GM19238 (cell line): Measurements from ENCODE around the gene AK1.

Experiments
- DNase-seq: peaks from one replicate; pipeline ENCODE4 v3.0.0; 2011; ENCODE audit warnings: low spot score; ENCODE audit not compliant: insufficient read length

The AK1 gene, protein sequence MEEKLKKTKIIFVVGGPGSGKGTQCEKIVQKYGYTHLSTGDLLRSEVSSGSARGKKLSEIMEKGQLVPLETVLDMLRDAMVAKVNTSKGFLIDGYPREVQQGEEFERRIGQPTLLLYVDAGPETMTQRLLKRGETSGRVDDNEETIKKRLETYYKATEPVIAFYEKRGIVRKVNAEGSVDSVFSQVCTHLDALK

DNA sequence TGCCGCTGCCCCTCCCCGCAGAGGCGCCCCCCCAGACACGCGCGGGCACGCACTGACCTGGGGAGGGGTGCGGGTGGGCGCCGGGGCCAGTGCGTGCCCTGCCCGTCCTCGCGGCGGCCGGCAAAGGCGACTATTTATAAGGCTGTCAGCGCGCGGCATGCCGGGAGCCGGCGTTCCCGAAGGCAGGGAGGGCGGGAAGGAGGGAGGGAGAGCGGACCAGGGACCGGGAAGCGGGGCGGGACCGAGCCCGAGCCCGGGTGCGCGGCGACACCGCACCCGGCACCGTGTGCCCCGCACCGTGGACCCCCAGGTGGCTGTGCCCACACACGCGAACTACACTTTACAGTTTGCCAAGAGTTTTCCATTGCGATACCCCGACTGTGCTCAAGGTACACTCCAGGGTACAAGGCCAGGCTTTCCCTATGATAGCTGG is at the start of gene AK1:
Gene AK1 (minus strand): TSS at position 110 of the 433 bp plus-strand sequence. CDS start 3,058 bp downstream, outside the sequence.
- DNase-seq: no peak

DNA sequence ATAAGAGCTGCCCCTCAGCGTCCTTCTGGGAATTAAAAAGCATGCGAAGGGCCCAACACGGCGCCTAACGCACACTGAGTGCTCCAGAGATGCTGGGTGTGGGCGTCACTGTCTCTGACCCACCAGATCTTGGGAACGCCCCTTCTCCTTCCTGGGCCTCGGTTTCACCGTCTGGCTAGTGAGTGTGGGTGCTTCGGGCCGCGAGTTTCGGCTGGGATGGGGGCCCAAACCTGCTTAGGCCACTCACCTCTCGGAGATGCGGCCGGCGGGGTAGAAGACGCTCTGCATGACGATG is 49.4 kb upstream of the AK1 start:
- no peak for DNase-seq

GRCh38 chr9:127925959-127926905 is 48.8 kb upstream of the AK1 start:
- no peak for DNase-seq

DNA sequence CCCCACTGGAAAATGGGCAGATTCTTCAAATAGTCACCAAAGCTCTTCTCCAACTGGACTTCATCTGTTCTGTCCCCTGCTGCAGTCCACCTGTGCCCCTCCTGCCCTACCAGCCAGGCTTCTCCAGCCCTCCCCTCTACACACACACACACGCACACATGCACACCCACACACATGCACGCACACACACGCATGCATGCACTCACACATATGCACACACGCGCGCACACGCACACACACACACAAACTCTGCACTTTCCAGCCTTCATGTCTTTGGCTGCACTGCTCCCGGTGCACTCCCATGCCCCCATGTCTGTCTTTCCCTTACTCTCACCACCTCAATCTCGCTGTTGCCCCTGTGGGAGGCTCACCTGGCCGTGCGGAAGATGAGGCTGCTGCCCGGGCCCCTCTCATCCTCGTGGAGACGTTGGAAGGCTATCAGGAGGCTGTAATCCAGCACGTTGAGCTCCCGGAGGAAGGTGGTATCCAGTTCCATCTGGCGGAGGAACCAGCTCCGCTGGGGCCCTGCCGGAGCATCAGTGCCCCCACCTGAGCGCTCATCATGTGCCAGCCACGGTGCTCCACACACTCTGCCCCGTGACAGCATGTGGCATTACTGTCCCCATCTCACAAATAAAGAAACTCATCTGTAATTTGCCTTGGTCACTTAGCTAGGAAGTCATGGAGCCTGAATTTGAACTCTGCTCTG is 47.4 kb upstream of the AK1 start:
- no peak for DNase-seq

GRCh38 chr9:127923771-127924170 is 46.3 kb upstream of the AK1 start:
- no peak for DNase-seq

DNA sequence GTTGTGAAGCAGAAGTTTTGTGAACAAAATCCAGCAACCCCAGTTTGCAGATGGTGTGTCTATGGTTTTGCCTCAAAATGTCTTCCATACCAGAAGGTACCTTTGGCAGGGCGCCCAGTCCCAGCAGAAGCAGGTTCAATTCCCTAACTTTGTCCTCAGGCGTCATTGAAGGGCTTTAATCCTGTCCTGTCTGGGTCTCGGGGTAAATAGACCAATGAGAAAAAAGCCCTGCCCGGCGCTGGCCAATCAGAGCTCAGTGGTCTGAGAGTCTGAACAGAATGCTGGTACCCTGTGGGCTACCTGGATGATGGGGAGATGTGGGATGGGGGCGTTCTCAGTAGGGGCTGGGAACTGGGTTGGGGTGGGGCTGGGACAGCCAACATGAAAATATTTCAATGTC is 45.6 kb upstream of the AK1 start:
- no peak for DNase-seq

- DNase-seq: no peak
These were observed 44.2 kb upstream of the AK1 start for GRCh38 chr9:127921557-127922120.

DNA sequence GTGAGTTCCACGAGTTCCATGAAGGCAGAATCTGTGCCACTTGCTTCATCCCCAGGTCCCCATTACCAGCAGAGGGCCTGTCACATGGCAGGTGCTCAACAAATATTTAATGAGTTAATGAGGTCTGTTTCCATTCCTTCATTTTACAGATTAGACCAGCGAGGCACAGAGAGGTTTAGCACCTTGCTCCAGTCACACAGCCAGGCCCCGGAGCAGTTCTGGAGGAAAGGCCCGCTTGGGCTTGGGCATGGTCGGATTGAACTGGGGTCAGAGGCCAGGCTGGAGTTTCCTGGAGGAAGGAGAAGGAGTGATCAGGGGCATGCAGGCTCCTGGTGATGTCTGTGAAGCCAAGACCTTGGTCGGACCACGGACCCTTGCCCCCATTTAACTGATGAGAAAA is 43.3 kb upstream of the AK1 start:
- DNase-seq: no peak

- DNase-seq: no peak
These were observed 41.9 kb upstream of the AK1 start for GRCh38 chr9:127919253-127919815.

GRCh38 chr9:127918183-127919107 is 41.0 kb upstream of the AK1 start:
- no peak for DNase-seq

DNA sequence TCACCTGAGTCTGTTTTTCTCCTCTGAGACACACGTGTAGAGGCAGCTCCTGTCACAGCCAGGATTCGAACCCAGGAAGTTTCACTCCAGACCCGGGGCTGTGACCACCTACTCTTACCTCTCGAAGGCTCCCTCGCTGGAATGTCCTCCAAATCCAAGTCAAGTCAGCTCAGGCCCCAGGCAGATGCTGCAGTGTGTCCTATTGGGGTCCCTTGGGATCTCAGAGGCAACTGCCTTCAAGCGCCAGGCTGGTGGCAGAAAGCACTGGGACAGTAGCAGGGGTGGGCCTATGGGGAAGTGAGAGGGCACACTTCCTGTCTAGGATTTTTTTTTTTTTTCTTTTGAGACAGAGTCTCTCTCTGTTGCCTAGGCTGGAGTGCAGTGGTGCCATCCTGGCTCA is 40.1 kb upstream of the AK1 start:
- DNase-seq: no peak

- peak; percentile 94 for DNase-seq
These were observed 39.5 kb upstream of the AK1 start, which contains the start of gene ST6GALNAC4 for GRCh38 chr9:127916720-127917581. TSS of gene ST6GALNAC4 (minus strand) at chr9:127917041. CDS start at chr9:127916419, 622 bp downstream.

DNA sequence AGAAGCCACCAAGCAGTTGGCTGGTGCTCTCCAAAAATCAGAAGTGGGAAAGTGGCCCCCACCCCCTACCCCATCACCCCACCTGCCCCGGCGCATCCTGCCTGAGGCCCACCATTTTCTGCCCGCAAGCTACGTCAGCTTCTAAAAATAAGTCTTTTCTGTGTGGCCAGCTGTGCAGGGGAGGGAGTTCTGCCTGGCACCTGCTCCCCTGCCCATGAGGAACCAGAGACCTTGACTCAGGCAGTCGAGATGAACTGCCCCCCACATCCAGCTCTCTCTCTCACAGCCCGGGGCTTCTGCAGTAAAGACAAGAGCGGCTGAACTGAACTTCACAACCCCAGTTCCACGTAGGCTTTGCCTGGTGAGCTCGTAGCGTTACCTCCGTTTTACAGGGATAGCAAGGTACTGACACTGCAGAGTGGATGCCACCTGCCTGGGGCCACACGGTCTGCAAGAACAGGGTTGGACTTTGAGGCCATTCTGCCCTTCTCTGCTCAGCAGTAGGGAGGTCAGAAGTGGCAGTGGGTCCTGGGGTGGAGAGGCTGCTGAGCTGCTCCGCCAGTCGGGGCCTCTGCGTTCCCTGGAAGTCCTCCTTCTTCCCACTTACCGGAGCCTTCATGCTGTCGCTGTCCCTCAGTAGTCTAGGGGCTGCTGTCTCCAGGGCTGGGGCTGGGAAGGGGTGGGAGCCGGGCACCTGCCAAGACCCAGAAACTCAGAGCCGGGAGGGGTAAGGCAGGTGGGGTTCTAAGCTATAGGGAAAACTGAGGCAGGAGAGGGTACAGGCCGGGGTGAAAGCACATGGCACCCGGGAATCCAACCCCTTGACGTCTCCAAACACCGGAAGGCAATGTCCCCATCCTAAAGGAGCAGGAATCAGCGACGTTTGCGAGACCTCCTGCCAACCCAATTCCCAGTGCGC is 38.6 kb upstream of the AK1 start:
- DNase-seq: peak; percentile 64

DNA sequence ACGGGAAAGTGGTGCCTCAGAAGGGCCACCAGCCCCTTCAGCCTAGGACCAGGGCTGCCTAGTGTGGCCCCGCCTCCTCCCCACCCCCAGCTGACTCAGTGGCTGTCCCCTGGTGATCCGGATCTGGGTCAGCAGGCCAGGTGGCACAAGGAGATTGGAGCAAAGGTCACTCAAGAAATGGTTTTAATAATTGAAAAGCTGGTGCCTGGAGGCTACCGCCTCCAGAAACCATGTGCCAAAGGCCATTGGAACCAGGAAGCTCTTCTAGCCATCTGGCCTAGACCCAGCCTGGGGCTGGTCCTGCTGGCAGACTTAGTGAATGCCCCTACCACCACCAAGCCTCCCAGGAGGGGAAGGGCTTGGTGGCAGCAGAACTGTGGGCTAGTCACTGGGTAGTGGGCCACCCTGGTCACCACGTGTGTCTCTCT is 37.9 kb upstream of the AK1 start:
- no peak for DNase-seq

- DNase-seq: no peak
These were observed 36.2 kb upstream of the AK1 start for GRCh38 chr9:127913682-127914081.

GRCh38 chr9:127912882-127913281 is 35.4 kb upstream of the AK1 start:
- no peak for DNase-seq

GRCh38 chr9:127912296-127912695 is 34.8 kb upstream of the AK1 start:
- no peak for DNase-seq

GRCh38 chr9:127910613-127911205 is 33.2 kb upstream of the AK1 start:
- no peak for DNase-seq
